Ecto neural progenitor cell (in vitro differentiated cells): ENCODE results near the gene ELL.
"Not testable (repeated sequence)": the region's sequence is repeated elsewhere in the genome, so short reads cannot be mapped to it uniquely, and the experiment has no call there.

Source experiments
- DNase-seq: peaks from one replicate; pipeline ENCODE4 v3.0.0-alpha.2; 2018; ENCODE audit warnings: low spot score

ELL gene

GRCh38 chr19:18421371-18421959, 100.4 kb downstream of the ELL start:
- no peak for DNase-seq

- no peak for DNase-seq
These were observed 100.9 kb downstream of the ELL start for GRCh38 chr19:18420930-18421329.

GRCh38 chr19:18419699-18420460, 102.0 kb downstream of the ELL start:
- peak; percentile 64 for DNase-seq

GRCh38 chr19:18419195-18419698, 102.6 kb downstream of the ELL start, which contains the start of gene SSBP4:
TSS of gene SSBP4 (plus strand) at chr19:18419398. CDS start at chr19:18419649, 251 bp downstream.
- DNase-seq, result peak; percentile 86

- DNase-seq, result peak; percentile 74
These were observed 103.2 kb downstream of the ELL start for GRCh38 chr19:18418483-18419194.

GRCh38 chr19:18418029-18418482, 103.8 kb downstream of the ELL start:
- DNase-seq, result peak; percentile 55

- peak; percentile 87 for DNase-seq
These were observed 104.4 kb downstream of the ELL start for GRCh38 chr19:18417250-18418028.

GRCh38 chr19:18416778-18417249, 105.1 kb downstream of the ELL start:
- DNase-seq, result peak; percentile 93

GRCh38 chr19:18415178-18415867, 106.5 kb downstream of the ELL start:
- no peak for DNase-seq

GRCh38 chr19:18414504-18415177, 107.2 kb downstream of the ELL start:
- peak; percentile 47 for DNase-seq

GRCh38 chr19:18412610-18413239, 109.1 kb downstream of the ELL start:
- no peak for DNase-seq

- no peak for DNase-seq
These were observed 113.8 kb downstream of the ELL start for GRCh38 chr19:18408053-18408476.

GRCh38 chr19:18406749-18407148, 115.1 kb downstream of the ELL start:
- DNase-seq, result no peak

GRCh38 chr19:18405754-18406153, 116.1 kb downstream of the ELL start:
- not testable (repeated sequence) for DNase-seq

GRCh38 chr19:18402455-18403248, 119.2 kb downstream of the ELL start:
- not testable (repeated sequence) for DNase-seq

- peak; percentile 53 for DNase-seq
These were observed 120.2 kb downstream of the ELL start for GRCh38 chr19:18401580-18402112.

GRCh38 chr19:18399008-18399407, 122.9 kb downstream of the ELL start:
- no peak for DNase-seq
